OCI-LY1 (cell line): ENCODE data around the gene CREB5.

Source experiments
- H2AFZ ChIP-seq: fragments of 200-600 bp; sonication (generic), shearing (Covaris generic); 2 replicates; pipeline ENCODE4 v1.6.0; 2014; ENCODE audit warnings: antibody characterized with exemption, mild to moderate bottlenecking, low read length
- H3F3A ChIP-seq: fragments of 200-600 bp; sonication (generic), shearing (Covaris generic); 2 replicates; pipeline ENCODE4 v1.6.0; 2014; ENCODE audit warnings: mild to moderate bottlenecking, antibody characterized with exemption, low read length, moderate library complexity; ENCODE audit not compliant: insufficient read depth
- H3K27ac ChIP-seq: fragments of 200-600 bp; sonication (generic); 2 replicates; pipeline ENCODE4 v1.5.1; 2014; ENCODE audit warnings: low read length, mixed run types, mild to moderate bottlenecking, low read depth; ENCODE audit not compliant: poor library complexity, severe bottlenecking
- H3K27me3 ChIP-seq: fragments of 200-600 bp; sonication (generic); 2 replicates; pipeline ENCODE4 v1.6.0; 2014; ENCODE audit warnings: antibody characterized with exemption, mild to moderate bottlenecking, low read length, moderate library complexity; ENCODE audit not compliant: insufficient read depth
- H3K36me3 ChIP-seq: fragments of 200-600 bp; sonication (generic); 2 replicates; pipeline ENCODE4 v1.6.1; 2014; ENCODE audit warnings: mild to moderate bottlenecking, antibody characterized with exemption, low read length, moderate library complexity, mixed read lengths; ENCODE audit not compliant: insufficient read depth
- H3K4me1 ChIP-seq: fragments of 200-600 bp; sonication (generic); 2 replicates; pipeline ENCODE4 v1.5.1; 2014; ENCODE audit warnings: mild to moderate bottlenecking, low read length, moderate library complexity; ENCODE audit not compliant: insufficient read depth, severe bottlenecking
- H3K4me2 ChIP-seq: fragments of 200-600 bp; sonication (generic), shearing (Covaris generic); 2 replicates; pipeline ENCODE4 v1.6.1; 2014; ENCODE audit warnings: low read length
- H3K4me3 ChIP-seq: fragments of 200-600 bp; sonication (generic); 2 replicates; pipeline ENCODE4 v1.5.1; 2014; ENCODE audit warnings: low read length, low read depth, mild to moderate bottlenecking, mixed read lengths; ENCODE audit not compliant: poor library complexity, severe bottlenecking
- H3K79me2 ChIP-seq: fragments of 200-600 bp; shearing (Covaris generic); 2 replicates; pipeline ENCODE4 v1.6.1; 2016; ENCODE audit warnings: mixed run types, low read length, mixed read lengths; ENCODE audit not compliant: insufficient read depth
- H3K9ac ChIP-seq: fragments of 200-600 bp; sonication (generic), shearing (Covaris generic); 2 replicates; pipeline ENCODE4 v1.6.1; 2014; ENCODE audit warnings: mild to moderate bottlenecking, low read length, mixed read lengths
- H3K9me2 ChIP-seq: fragments of 200-600 bp; sonication (generic), shearing (Covaris generic); 2 replicates; pipeline ENCODE4 v1.6.1; 2014; ENCODE audit warnings: low read depth, mild to moderate bottlenecking, low read length, mixed read lengths
- H3K9me3 ChIP-seq: fragments of 200-600 bp; shearing (Covaris generic); 2 replicates; pipeline ENCODE4 v1.6.1; 2014; ENCODE audit warnings: low read length, mixed read lengths
- H4K20me1 ChIP-seq: fragments of 200-600 bp; sonication (generic), shearing (Covaris generic); 2 replicates; pipeline ENCODE4 v1.6.0; 2016; ENCODE audit warnings: mild to moderate bottlenecking, low read length; ENCODE audit not compliant: insufficient read depth
- EZH2 ChIP-seq: fragments of 200-600 bp; sonication (generic), shearing (Covaris generic); IDR thresholded peaks from 2 replicates; pipeline ENCODE4 v1.8.0; 2017; ENCODE audit warnings: borderline replicate concordance, mixed run types, mild to moderate bottlenecking, antibody characterized with exemption, low read length, moderate library complexity, mixed read lengths
- TF ChIP-seq, protein P1 (sequence below): fragments of 200-600 bp; sonication (generic), shearing (Covaris generic); IDR thresholded peaks from 2 replicates; pipeline ENCODE4 v1.5.1; 2017; ENCODE audit warnings: mild to moderate bottlenecking, antibody characterized with exemption, low read length, moderate library complexity, mixed read lengths

Gene CREB5

DNA sequence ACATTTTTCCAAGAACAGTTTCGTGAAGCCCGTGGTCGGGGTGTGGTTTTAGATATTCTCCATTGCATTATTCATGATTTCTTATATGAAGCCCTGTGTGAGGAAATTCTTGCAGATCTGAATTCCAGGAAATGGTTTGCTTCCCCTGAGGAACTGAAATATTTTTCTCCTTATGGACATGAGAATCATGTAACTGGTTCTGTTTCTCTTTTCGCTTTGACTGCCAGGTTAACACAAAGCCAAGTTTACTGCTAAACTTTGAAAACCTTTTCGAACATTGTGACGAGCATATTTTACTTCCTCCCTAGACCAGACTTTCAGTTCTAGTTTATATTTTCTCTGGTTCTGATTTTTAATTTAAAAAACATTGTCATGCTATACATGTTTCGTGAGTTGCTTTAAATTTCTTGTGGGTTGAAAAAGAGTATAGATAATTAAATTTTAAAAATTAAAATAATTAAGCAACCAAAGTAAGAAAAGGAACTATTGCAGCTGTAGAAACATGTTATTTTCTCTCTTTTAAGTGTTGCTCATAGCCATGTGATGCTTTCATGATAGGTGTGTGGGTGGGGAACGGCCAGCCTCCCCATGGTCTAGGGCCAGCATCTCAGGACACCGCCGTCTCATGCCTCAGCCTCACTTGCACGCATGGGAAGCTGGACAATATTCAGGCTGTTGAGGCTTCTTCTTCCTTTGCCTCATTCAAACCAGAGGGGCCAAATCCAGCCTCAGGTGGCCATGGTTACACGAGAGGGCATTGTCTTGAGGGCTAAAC is 97.1 kb downstream of the CREB5 start:
- Histone ChIP-seq H3K27ac (no peak overlapping the region), H3K4me3 (no peak overlapping the region), H3K9me3 (no peaks in the 10 kb centered on the region), H3K4me2 (no peak overlapping the region), H2AFZ (no peak overlapping the region), H3K9me2 (no peaks in the 10 kb centered on the region), H3F3A (no peaks in the 10 kb centered on the region), H3K36me3 (no peaks in the 10 kb centered on the region; the same call in 1 of the 2 replicates), H3K27me3 (no peaks in the 10 kb centered on the region; the same call in 1 of the 2 replicates), H3K79me2 (no peaks in the 10 kb centered on the region), H3K9ac (no peak overlapping the region), H4K20me1 (no peaks in the 10 kb centered on the region), H3K4me1 (peaks cover 21% of the 10 kb centered on the region)
- no peak for TF ChIP-seq EZH2
- TF ChIP-seq, protein P1, sequence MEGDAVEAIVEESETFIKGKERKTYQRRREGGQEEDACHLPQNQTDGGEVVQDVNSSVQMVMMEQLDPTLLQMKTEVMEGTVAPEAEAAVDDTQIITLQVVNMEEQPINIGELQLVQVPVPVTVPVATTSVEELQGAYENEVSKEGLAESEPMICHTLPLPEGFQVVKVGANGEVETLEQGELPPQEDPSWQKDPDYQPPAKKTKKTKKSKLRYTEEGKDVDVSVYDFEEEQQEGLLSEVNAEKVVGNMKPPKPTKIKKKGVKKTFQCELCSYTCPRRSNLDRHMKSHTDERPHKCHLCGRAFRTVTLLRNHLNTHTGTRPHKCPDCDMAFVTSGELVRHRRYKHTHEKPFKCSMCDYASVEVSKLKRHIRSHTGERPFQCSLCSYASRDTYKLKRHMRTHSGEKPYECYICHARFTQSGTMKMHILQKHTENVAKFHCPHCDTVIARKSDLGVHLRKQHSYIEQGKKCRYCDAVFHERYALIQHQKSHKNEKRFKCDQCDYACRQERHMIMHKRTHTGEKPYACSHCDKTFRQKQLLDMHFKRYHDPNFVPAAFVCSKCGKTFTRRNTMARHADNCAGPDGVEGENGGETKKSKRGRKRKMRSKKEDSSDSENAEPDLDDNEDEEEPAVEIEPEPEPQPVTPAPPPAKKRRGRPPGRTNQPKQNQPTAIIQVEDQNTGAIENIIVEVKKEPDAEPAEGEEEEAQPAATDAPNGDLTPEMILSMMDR: no peak

DNA sequence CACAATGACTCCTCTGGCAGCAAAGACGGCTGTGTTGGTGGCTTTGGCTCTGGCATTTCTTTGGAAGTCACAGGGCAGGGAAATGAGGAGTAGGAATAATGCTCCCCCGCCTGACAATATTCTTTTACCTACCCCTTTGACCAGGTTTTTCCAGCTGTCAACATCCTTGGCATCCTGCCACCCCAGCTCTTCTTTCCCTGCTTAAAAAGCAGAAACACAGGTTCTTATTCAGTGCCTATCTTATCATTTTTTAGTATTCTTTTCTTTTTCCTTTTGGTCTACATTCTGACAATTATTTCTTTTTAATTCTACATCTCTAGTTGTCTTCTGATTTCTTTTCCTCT is 97.7 kb downstream of the CREB5 start:
- H4K20me1 ChIP-seq: no peaks in the 10 kb centered on the region
- H3K4me1 ChIP-seq: peaks cover 21% of the 10 kb centered on the region
- no peak overlapping the region for H2AFZ ChIP-seq
- no peaks in the 10 kb centered on the region for H3K79me2 ChIP-seq
- H3K27me3 ChIP-seq: no peaks in the 10 kb centered on the region; the same call in 1 of the 2 replicates
- TF ChIP-seq, protein P1: no peak
- TF ChIP-seq EZH2: no peak
- H3K9me3 ChIP-seq: no peaks in the 10 kb centered on the region
- no peaks in the 10 kb centered on the region; the same call in 1 of the 2 replicates for H3K36me3 ChIP-seq
- no peaks in the 10 kb centered on the region for H3F3A ChIP-seq
- H3K4me2 ChIP-seq: no peak overlapping the region
- H3K9me2 ChIP-seq: no peaks in the 10 kb centered on the region
- no peak overlapping the region for H3K27ac ChIP-seq
- no peak overlapping the region for H3K9ac ChIP-seq
- H3K4me3 ChIP-seq: no peak overlapping the region

- Histone ChIP-seq H3K36me3 (no peaks in the 10 kb centered on the region; the same call in 1 of the 2 replicates), H3K4me3 (no peak overlapping the region), H3K79me2 (no peaks in the 10 kb centered on the region), H2AFZ (no peak overlapping the region), H3K9me3 (no peaks in the 10 kb centered on the region), H3K9me2 (no peaks in the 10 kb centered on the region), H3K4me1 (peaks cover 31% of the 10 kb centered on the region), H3K9ac (no peak overlapping the region), H3K4me2 (no peak overlapping the region; the same call in 1 of the 2 replicates), H4K20me1 (no peaks in the 10 kb centered on the region), H3F3A (no peaks in the 10 kb centered on the region), H3K27ac (no peak overlapping the region), H3K27me3 (peaks cover 3% of the 10 kb centered on the region; the same call in 1 of the 2 replicates)
- no peak for TF ChIP-seq EZH2
- TF ChIP-seq, protein P1: no peak
These were observed 100.5 kb downstream of the CREB5 start for GRCh38 chr7:28512668-28513440.
